ENCODE data around the gene SMIM7.
A peak's percentile ranks its signal among the peaks of the same experiment; 100 is the strongest.

Gene SMIM7

DNA sequence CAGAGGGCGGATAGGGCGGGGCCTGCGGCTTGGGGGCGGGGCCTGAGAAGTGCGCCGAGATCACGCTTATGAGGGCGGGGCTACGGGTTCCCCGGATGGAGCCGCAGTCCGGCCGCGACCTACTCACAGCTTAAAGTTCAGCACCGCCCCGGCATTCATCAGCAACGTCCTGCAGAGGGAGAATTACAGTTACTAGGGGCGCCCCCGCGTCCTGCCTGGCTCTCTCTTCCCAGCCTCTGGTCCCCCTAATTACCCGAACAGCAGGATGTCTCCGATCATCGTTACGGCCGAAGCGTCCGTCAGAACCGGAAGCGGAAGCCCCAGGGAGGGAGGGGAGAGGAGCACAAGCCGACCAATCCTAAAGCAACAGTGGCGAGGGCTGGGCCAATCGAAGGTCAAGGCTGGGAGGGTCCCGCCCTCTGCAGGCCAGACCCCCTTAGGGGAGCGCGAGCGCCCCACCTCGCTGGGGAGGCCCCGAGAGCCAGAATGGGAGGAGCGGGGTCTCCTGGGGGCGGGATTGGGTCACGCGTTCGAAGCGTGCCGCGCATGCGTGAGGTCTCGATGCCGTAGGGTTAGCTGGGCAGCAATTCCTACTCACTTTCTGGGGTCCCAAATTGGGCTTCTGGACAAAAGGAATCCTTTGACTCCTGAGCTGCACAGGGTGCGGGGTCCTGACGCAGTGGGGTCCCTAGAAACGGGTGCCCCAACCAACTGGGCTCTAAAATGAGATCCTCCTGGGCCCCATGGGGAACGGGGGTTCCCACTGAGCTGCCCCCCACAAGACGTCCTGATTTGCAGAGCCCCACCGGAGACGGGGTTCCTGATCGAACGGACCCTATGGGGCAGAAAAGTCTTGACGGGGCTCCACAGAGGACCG is at the start of gene SMIM7:
Gene SMIM7 (minus strand): TSS at position 313 of the 877 bp plus-strand sequence. CDS start 34 bp downstream, at position 279.
- no peak for TF ChIP-seq ZFX (IDR thresholded peaks at IDR 0.05; ENCODE audit: borderline replicate concordance)
- TF ChIP-seq, protein P1, sequence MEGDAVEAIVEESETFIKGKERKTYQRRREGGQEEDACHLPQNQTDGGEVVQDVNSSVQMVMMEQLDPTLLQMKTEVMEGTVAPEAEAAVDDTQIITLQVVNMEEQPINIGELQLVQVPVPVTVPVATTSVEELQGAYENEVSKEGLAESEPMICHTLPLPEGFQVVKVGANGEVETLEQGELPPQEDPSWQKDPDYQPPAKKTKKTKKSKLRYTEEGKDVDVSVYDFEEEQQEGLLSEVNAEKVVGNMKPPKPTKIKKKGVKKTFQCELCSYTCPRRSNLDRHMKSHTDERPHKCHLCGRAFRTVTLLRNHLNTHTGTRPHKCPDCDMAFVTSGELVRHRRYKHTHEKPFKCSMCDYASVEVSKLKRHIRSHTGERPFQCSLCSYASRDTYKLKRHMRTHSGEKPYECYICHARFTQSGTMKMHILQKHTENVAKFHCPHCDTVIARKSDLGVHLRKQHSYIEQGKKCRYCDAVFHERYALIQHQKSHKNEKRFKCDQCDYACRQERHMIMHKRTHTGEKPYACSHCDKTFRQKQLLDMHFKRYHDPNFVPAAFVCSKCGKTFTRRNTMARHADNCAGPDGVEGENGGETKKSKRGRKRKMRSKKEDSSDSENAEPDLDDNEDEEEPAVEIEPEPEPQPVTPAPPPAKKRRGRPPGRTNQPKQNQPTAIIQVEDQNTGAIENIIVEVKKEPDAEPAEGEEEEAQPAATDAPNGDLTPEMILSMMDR (IDR thresholded peaks at IDR 0.05) = peak; percentile 24

DNA sequence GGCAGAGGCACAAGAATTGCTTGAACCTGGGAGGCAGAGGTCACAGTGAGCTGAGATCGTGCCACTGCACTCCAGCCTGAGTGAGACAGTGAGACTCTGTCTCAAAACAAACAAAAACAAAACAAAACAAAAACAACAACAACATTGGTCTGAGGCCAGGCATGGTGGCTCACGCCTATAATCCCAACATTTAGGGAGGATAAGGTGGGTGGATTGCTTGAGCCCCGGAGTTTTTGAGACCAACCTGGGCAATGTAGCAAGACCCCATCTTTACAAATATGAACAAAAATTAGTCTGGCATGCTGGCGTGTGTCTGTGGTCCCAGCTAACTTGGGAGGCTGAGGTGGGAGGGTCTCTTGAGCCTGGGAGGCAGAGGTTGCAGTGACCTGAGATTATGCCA is 43.7 kb upstream of the SMIM7 start:
- TF ChIP-seq, protein P1 (IDR thresholded peaks at IDR 0.05) = no peak
- no peak for TF ChIP-seq ZFX (IDR thresholded peaks at IDR 0.05; ENCODE audit: borderline replicate concordance)
- H3K27ac ChIP-seq = no peak overlapping the region

More for the DNA sequence above, at the start of gene SMIM7:
- peak within 1 kb of the TSS; percentile 83 for H3K27ac ChIP-seq

DNA sequence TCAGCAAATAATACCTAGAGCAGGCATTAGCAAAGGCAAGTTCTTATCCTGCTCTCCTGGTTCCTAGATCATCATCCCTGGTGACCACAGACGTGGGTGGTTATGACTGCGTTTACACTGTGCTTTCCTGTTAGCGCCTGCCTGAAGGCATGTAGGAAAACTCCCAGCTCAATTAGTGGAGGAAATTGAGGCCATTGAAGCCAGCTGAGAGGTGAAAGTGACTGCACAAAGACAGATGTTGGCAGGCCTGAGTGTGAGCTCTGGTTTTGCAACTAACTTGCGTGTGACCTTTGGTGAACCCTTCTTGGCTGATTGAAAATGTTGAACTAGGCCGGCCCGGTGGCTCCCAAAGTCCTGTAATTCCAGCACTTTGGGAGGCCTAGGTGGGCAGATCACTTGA is 42.2 kb upstream of the SMIM7 start:
- TF ChIP-seq, protein P1 (IDR thresholded peaks at IDR 0.05) = no peak
- no peak for TF ChIP-seq ZFX (IDR thresholded peaks at IDR 0.05; ENCODE audit: borderline replicate concordance)
- no peak overlapping the region for H3K27ac ChIP-seq

DNA sequence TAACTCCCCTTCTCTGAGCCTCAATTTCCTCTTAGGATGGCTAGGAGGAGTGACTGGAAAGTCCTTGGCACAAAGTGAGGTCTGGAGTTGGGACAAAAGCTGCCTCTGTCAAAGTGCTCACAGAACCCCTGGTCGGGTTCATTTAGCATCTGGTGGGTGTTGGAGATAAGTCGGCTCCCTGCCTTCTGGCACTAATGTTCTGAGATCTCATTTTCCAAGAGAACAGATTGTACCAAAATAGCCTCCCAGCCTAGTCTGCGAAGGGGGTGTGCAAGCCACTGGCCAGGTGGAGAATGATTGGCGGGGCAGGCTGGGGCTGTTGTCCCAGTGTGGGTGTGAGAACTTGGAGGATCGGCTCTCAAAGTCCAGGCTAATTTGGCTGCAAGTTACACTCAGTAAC is 39.0 kb upstream of the SMIM7 start:
- TF ChIP-seq, protein P1 (IDR thresholded peaks at IDR 0.05) = no peak
- no peak for TF ChIP-seq ZFX (IDR thresholded peaks at IDR 0.05; ENCODE audit: borderline replicate concordance)
- H3K27ac ChIP-seq = no peak overlapping the region

DNA sequence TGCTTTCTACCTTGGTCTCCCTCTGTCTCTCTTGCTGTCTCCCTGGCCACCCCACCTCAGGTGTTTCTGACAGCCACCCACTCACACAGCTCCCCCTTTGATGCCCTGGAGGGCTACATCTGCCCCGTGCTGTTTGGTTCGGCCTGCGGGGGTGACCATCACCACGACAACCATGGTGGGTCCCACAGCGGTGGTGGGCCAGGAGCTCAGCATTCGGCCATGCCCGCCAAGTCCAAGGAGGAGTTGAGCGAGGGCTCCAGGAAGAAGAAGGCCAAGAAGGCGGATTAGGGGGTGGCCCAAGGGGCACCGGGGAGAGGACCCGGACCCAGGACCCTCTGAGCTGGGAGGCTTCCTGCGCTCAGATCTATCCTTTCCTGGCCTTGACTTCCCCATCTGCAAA is 28.1 kb upstream of the SMIM7 start:
- H3K27ac ChIP-seq = no peak overlapping the region
- no peak for TF ChIP-seq ZFX (IDR thresholded peaks at IDR 0.05; ENCODE audit: borderline replicate concordance)
- TF ChIP-seq, protein P1 (IDR thresholded peaks at IDR 0.05) = no peak

DNA sequence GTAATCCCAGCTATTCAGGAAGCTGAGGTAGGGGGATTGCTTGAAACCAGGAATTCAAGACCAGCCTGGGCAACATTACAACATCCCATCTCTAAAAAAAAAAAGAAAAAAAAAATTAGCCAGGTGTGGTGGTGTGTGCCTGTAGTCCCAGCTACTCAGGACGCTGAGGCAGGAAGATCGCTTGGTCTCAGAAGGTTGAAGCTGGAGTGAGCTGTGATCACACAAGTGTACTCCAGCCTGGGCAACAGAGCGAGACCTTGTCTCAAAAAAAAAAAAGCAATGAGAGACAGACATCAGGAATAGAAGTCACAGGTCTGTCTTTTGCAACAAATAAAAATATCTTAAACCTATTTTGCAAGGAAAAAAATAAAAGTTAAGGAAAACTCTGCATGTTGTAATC is 24.3 kb upstream of the SMIM7 start:
- no peak for TF ChIP-seq ZFX (IDR thresholded peaks at IDR 0.05; ENCODE audit: borderline replicate concordance)
- TF ChIP-seq, protein P1 (IDR thresholded peaks at IDR 0.05) = no peak

DNA sequence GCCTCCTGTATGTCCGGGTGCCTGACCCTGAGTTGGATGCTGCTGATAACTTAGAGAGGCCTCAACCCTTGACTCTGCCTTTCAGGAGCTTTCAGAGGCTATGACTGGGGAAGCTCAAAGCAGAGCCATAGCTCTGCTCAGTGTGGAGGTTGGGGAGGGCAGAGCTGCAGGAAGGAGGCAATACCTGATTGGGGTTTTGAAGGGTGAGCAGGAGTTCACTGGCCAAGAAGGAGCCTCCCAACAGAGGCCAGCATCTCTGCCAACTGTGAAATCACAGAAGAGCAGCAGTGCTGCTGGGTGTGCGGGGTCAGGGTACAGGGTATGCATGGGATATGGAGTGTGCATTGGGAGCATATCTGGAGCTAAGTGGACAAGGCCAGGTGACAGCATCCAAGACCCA is 22.6 kb upstream of the SMIM7 start:
- H3K27ac ChIP-seq = no peak overlapping the region
- TF ChIP-seq, protein P1 (IDR thresholded peaks at IDR 0.05) = no peak

More for the DNA sequence above, 24.3 kb upstream of the SMIM7 start:
- no peak overlapping the region for H3K27ac ChIP-seq

Measured in 22Rv1 (cell line).